OCI-LY1 (cell line): Measurements from ENCODE around the gene ZMIZ1.

Source experiments
- H2AFZ ChIP-seq: fragments of 200-600 bp; sonication (generic), shearing (Covaris generic); 2 replicates; pipeline ENCODE4 v1.6.0; 2014; ENCODE audit warnings: antibody characterized with exemption, mild to moderate bottlenecking, low read length
- H3F3A ChIP-seq: fragments of 200-600 bp; sonication (generic), shearing (Covaris generic); 2 replicates; pipeline ENCODE4 v1.6.0; 2014; ENCODE audit warnings: mild to moderate bottlenecking, antibody characterized with exemption, low read length, moderate library complexity; ENCODE audit not compliant: insufficient read depth
- H3K27ac ChIP-seq: fragments of 200-600 bp; sonication (generic); 2 replicates; pipeline ENCODE4 v1.5.1; 2014; ENCODE audit warnings: low read length, mixed run types, mild to moderate bottlenecking, low read depth; ENCODE audit not compliant: poor library complexity, severe bottlenecking
- H3K27me3 ChIP-seq: fragments of 200-600 bp; sonication (generic); 2 replicates; pipeline ENCODE4 v1.6.0; 2014; ENCODE audit warnings: antibody characterized with exemption, mild to moderate bottlenecking, low read length, moderate library complexity; ENCODE audit not compliant: insufficient read depth
- H3K36me3 ChIP-seq: fragments of 200-600 bp; sonication (generic); 2 replicates; pipeline ENCODE4 v1.6.1; 2014; ENCODE audit warnings: mild to moderate bottlenecking, antibody characterized with exemption, low read length, moderate library complexity, mixed read lengths; ENCODE audit not compliant: insufficient read depth
- H3K4me1 ChIP-seq: fragments of 200-600 bp; sonication (generic); 2 replicates; pipeline ENCODE4 v1.5.1; 2014; ENCODE audit warnings: mild to moderate bottlenecking, low read length, moderate library complexity; ENCODE audit not compliant: insufficient read depth, severe bottlenecking
- H3K4me2 ChIP-seq: fragments of 200-600 bp; sonication (generic), shearing (Covaris generic); 2 replicates; pipeline ENCODE4 v1.6.1; 2014; ENCODE audit warnings: low read length
- H3K4me3 ChIP-seq: fragments of 200-600 bp; sonication (generic); 2 replicates; pipeline ENCODE4 v1.5.1; 2014; ENCODE audit warnings: low read length, low read depth, mild to moderate bottlenecking, mixed read lengths; ENCODE audit not compliant: poor library complexity, severe bottlenecking
- H3K79me2 ChIP-seq: fragments of 200-600 bp; shearing (Covaris generic); 2 replicates; pipeline ENCODE4 v1.6.1; 2016; ENCODE audit warnings: mixed run types, low read length, mixed read lengths; ENCODE audit not compliant: insufficient read depth
- H3K9ac ChIP-seq: fragments of 200-600 bp; sonication (generic), shearing (Covaris generic); 2 replicates; pipeline ENCODE4 v1.6.1; 2014; ENCODE audit warnings: mild to moderate bottlenecking, low read length, mixed read lengths
- H3K9me2 ChIP-seq: fragments of 200-600 bp; sonication (generic), shearing (Covaris generic); 2 replicates; pipeline ENCODE4 v1.6.1; 2014; ENCODE audit warnings: low read depth, mild to moderate bottlenecking, low read length, mixed read lengths
- H3K9me3 ChIP-seq: fragments of 200-600 bp; shearing (Covaris generic); 2 replicates; pipeline ENCODE4 v1.6.1; 2014; ENCODE audit warnings: low read length, mixed read lengths
- H4K20me1 ChIP-seq: fragments of 200-600 bp; sonication (generic), shearing (Covaris generic); 2 replicates; pipeline ENCODE4 v1.6.0; 2016; ENCODE audit warnings: mild to moderate bottlenecking, low read length; ENCODE audit not compliant: insufficient read depth
- CTCF ChIP-seq: fragments of 200-600 bp; sonication (generic), shearing (Covaris generic); IDR thresholded peaks from 2 replicates; pipeline ENCODE4 v1.5.1; 2017; ENCODE audit warnings: mild to moderate bottlenecking, antibody characterized with exemption, low read length, moderate library complexity, mixed read lengths
- EZH2 ChIP-seq: fragments of 200-600 bp; sonication (generic), shearing (Covaris generic); IDR thresholded peaks from 2 replicates; pipeline ENCODE4 v1.8.0; 2017; ENCODE audit warnings: borderline replicate concordance, mixed run types, mild to moderate bottlenecking, antibody characterized with exemption, low read length, moderate library complexity, mixed read lengths

Gene ZMIZ1

GRCh38 chr10:79118286-79119202 lies 49.8 kb downstream of the ZMIZ1 start:
- no peaks in the 10 kb centered on the region for H3K4me1 ChIP-seq
- no peak overlapping the region for H3K4me2 ChIP-seq
- H3K4me3 ChIP-seq, result no peak overlapping the region
- no peaks in the 10 kb centered on the region for H4K20me1 ChIP-seq
- no peaks in the 10 kb centered on the region for H3K9me2 ChIP-seq
- H3F3A ChIP-seq, result no peaks in the 10 kb centered on the region
- no peaks in the 10 kb centered on the region for H3K9me3 ChIP-seq
- TF ChIP-seq EZH2 (no peak), CTCF (no peak)
- H3K36me3 ChIP-seq, result no peaks in the 10 kb centered on the region
- no peak overlapping the region for H2AFZ ChIP-seq
- H3K27ac ChIP-seq, result no peak overlapping the region
- no peak overlapping the region for H3K9ac ChIP-seq
- no peaks in the 10 kb centered on the region for H3K27me3 ChIP-seq
- H3K79me2 ChIP-seq, result no peaks in the 10 kb centered on the region

- H3K9me2 ChIP-seq, result no peaks in the 10 kb centered on the region
- no peak overlapping the region for H3K9ac ChIP-seq
- no peak overlapping the region for H3K4me3 ChIP-seq
- 0 out of 2 replicates have a peak, but pooled peaks cover 3% of the 10 kb centered on the region for H3K27me3 ChIP-seq
- no peaks in the 10 kb centered on the region for H3K4me1 ChIP-seq
- no peaks in the 10 kb centered on the region for H4K20me1 ChIP-seq
- TF ChIP-seq EZH2 (no peak), CTCF (no peak)
- no peak overlapping the region for H3K27ac ChIP-seq
- no peaks in the 10 kb centered on the region for H3K9me3 ChIP-seq
- H3K36me3 ChIP-seq, result no peaks in the 10 kb centered on the region
- no peaks in the 10 kb centered on the region for H3F3A ChIP-seq
- H3K79me2 ChIP-seq, result no peaks in the 10 kb centered on the region
- H3K4me2 ChIP-seq, result no peak overlapping the region
- no peak overlapping the region for H2AFZ ChIP-seq
Measured at GRCh38 chr10:79119306-79119705, 50.5 kb downstream of the ZMIZ1 start.

- H3K9me3 ChIP-seq, result no peaks in the 10 kb centered on the region
- H3K79me2 ChIP-seq, result no peaks in the 10 kb centered on the region
- no peak overlapping the region for H3K27ac ChIP-seq
- no peak overlapping the region for H3K4me3 ChIP-seq
- H3K36me3 ChIP-seq, result no peaks in the 10 kb centered on the region
- TF ChIP-seq CTCF (no peak), EZH2 (no peak)
- no peaks in the 10 kb centered on the region for H3F3A ChIP-seq
- H3K27me3 ChIP-seq, result 0 out of 2 replicates have a peak, but pooled peaks cover 8% of the 10 kb centered on the region
- H3K9ac ChIP-seq, result no peak overlapping the region
- no peak overlapping the region for H2AFZ ChIP-seq
- no peak overlapping the region for H3K4me2 ChIP-seq
- H3K4me1 ChIP-seq, result no peaks in the 10 kb centered on the region
- H3K9me2 ChIP-seq, result no peaks in the 10 kb centered on the region
- no peaks in the 10 kb centered on the region for H4K20me1 ChIP-seq
Measured at GRCh38 chr10:79123547-79123963, 54.8 kb downstream of the ZMIZ1 start.
